GM21528 (cell line): ENCODE data around the gene CHAT.

Experiments used
- ATAC-seq: cut with Tn5 transposase; IDR thresholded peaks from one replicate; pipeline ENCODE4 v1.9.1; 2021; ENCODE audit warnings: mild to moderate bottlenecking, moderate library complexity; ENCODE audit not compliant: unreplicated experiment, low FRiP score

Gene CHAT

DNA sequence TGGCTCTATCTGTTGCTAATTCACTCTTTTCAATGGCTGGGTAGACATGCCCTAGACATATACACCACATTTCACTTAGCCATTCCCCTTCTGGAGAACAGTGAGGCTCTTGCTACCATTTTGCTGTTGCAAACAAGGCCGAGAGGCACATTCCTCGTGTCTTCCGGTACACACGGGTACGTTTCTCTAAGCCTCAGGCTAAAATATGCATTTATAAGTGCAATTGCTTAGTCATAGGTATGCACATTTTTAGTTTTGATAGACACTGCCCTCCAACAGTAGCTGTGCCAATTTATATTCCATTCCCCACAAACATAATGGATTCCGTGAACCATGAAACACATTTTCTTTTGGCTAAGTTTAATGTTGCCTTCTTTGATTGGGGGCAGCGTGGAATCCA lies 13.2 kb downstream of the CHAT start:
- ATAC-seq, result no peak

DNA sequence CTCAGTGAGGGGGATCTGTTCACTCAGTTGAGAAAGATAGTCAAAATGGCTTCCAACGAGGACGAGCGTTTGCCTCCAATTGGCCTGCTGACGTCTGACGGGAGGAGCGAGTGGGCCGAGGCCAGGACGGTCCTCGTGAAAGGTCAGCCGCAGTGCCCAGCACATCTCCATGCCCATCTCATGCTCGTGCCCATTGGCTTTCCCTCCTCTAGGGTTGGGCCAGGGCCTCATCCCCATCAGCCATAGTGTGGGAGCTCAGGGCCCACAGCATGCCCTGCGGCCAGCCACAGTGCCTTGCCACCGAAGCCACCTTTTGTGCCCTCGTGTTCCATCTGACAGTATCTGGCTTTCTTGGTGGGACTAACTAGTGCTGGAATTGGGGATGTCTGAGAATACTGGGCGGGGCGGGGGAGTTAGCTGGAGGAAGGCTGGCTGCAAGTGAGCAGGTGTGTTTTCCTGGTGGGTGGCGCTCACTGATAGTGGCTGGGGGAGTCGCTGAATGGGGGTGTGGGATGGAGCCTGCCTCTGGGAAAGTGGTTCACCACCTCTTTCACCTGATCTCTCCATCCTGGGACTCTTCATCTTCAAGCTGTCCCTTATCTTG lies 13.9 kb downstream of the CHAT start:
- ATAC-seq, result no peak

DNA sequence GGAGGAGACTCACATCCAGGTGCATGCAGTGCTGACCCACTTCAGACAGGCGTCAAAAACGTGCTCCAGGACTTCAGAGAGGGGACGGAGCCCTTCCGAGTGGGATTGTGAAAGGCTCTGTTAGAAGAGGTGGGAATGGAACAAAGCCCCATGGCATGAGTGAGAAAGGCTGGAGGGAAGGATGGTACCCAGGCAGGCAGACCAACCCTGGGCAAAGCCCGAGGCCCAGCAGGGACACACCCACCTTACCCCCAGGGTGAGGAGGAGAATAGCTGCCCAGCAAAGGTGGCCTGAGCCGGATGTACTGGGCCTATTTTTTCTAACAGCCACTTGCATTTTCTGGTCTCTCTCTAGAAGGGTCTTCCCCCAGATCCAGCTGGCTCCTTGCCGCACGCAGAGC lies 14.8 kb downstream of the CHAT start:
- no peak for ATAC-seq

DNA sequence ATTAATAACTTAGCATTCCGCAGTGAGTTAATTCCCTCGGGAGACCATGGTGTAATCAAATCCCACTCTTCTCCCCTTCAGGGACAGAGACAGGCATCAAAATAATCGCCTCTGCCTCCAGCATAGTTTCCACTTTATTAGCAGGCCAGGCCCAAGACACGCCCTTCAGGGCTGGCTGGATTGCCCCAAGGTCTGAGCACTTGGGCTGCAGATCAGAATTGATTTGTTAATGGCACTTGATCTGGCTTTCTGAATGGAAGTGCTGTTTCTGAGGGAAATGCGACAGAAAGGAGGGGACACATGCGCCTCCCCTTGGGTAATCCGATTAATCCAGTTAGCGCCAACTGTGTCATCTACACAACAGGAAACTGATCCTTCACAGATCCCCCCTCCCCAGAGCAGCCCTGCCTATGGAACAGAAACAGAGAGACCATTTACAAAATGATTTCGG lies 15.6 kb downstream of the CHAT start:
- no peak for ATAC-seq

DNA sequence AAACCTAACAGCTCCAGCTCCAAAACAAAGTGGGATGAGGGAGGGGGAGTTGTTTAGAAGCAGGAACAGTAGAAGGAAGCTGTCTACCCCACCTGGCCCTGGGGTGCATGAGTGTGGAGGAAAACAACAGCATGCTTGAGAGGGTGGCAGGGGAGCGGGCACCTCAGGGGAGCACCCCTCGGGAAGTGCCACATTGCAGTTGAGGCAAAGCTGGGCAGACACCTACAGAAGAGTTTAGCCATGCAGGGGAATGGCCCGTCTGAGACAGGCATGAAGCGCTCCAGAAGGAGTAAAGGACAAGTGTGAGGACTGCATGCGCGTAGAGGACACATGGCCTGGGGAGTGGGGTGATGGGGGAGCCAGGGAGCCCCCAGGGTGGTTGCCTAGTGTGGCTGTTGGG lies 18.1 kb downstream of the CHAT start:
- no peak for ATAC-seq

DNA sequence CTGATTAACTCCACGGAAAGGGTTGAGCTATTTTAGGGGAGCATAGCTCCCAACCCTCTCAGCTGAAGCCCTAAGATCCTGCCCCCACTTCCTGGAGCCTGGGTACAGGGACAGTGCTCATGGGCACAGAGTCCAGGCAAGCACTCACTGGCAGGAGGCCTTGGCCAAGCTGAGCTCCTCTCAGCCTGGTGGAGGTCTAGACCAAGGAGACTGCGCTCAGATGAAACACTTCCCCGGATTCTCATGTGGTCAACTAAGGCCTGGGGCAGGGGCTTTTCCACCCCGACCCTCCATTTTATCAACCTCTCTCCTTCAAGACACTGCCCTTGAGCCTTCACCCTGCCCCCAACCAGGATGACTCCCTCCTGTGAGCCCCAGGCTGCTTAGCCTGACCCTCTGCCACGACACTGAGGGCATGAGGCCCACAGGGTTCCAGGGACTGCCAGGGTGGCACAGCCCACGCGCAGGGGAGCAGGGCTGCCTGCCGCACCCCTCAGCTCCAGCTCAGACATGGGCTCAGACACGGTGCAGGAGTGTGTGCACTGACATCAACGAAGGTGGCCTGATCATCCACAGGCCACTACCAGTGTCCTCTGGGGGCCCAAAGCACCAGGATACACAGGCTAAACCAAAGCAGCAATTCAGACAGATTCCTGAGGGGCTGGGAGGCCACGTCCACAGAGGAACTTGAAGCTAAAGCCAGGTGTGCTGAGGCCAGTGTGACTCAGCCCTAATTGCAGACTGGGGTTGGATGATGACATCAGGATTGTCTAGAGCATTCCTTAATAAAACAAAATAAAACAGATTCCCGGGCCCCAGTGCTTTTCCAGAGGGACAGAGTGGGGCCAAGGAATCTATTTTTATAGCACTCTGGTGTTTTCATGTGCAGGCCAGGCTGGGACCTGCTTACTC lies 18.8 kb downstream of the CHAT start:
- no peak for ATAC-seq

DNA sequence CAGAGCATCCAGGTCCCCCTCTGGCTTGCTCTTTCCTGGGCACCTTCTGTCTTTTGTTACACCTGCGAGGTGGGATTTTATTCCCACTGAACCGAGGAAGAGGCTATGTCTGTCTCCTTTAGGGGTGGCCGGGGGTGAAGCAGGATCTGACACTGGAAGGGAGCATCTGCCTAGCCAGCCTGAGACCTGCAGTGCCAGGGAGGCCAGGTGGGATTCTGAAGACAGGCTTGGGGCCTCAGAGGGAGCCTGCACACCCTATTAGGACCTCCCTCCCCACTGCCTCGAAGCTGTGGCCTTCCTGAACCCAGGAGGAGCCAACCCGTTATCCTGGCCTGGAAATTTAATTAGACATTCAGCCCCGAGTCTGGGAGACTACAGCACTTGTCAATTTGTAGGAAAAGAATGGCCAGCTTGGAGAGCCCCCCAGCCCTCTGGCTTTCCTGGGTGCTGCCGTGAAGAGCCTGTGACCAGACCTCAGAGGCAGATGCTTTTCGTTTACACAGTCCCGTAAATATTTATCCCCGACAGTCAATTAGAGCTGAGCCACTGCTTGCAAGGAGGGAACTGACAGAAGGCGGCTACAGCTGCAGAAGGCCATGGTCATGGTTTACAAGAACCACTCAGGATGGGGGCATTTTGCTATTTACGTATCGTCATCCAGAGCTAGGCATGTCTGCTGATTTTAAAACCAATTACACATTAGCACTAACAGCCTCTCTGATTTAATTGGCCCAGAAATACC lies 19.7 kb downstream of the CHAT start:
- ATAC-seq, result no peak

DNA sequence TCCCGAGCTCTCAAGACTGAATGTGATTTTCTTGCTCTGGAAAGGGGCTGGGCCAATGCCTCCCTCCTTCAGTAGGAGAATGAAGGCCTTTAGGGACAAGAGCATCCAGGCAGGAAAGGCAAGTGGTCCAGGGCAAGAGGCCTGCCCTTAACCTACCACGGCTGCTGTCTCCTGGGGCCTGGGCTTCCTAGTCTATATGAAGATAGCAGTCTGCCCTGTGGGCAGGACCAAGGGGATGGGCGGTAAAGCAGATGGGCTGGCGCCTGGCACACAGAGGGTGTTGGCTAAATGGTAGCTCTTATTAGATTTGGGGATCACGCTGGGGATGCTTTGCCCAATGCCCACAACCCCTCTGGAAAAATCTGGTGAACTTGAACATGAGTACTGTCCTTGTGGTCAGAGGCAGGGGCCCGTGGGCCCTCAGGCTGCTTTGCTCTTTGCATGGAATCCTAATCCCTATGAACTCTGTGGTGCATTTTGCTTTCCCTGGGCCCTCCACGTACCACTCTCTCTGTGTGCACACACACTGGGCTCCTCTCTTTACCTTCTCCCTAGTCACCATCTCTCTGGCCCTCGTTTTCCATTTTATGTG lies 20.3 kb downstream of the CHAT start:
- ATAC-seq, result no peak

DNA sequence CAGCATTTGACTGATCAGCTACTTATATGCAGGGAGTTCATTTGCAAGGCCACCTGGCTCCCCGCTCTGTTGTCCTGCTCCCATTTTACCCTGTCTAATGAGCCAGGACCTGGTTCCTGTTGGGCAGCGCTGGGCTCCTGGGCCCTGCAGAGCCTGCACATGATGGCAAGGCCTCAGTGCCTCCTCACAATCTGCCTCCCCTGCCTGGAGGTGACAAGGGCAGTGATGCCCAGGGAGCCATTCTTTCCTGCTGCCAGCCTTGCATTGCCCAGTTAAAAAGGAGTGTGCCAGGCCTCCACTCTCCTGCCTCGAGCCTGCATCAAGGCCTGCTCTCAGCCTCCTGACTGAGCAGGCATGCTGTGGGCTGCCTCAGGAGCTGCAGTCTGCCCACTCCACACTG lies 28.5 kb downstream of the CHAT start:
- no peak for ATAC-seq

DNA sequence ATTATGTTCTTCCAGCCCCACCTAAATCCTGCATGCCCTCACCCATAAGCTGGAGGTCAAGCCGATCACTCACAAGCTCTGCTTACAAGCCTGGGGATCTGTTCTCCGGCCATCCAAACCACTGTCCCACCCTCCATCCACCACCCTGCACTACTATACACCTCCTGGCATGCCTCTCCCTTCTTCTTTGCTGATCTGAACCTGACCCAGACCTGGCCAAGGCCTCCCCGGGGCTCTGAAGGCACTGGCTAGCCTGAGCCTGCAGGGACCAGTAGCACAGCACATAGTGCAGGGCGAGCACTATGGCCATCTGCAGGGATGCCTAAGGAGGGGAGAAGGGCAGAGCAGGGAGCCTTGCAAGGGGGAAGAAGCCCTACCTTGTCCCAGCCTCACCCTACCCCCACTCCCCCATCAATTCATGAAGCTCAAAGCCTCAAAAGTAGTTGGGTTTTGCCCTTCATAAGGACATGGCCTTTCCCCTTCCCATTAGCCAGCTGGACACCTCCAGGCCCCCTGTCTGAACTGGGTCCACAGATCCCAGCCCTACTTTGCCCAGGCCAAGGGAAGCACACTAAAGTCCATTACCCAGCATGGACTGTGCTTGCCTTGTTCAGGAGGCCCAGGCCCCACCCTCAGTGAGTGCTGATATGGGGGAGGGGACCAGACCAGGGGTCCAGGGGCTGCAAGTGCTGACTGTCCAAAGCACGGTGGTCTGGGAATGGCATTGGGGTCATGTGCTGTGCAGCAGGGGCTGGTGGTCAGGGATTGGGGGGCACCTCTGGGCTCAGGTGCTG lies 29.6 kb downstream of the CHAT start:
- ATAC-seq, result no peak

DNA sequence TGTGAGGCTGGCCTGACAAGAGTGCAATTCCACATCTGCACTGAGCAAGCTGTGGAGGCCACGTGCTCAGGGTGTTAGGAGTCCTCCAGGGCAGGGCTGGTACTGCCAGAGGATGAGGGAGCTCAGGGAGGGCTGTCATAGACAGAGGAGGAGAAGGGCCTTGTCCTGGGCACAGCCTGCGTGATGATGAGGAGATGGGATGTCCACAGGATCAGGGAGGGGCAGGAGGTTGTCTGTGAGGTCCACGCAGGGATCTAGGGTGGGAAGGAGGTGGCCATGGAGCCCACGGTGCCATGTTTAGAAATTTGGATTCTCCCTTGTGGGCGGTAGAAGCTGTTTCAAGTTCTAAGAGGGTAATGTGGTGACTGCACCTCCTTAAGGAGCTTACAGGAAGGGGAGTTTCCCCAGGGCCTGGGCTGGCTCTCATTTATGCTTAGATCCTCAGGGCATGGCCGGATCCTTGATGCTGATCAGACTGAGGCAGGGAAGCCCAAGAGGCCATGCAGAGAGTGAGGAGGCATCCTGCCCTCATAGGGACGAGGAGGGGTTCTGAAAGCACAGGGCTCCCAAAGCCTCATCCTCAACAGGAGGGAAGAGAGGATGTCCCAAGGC lies 30.3 kb downstream of the CHAT start:
- no peak for ATAC-seq

DNA sequence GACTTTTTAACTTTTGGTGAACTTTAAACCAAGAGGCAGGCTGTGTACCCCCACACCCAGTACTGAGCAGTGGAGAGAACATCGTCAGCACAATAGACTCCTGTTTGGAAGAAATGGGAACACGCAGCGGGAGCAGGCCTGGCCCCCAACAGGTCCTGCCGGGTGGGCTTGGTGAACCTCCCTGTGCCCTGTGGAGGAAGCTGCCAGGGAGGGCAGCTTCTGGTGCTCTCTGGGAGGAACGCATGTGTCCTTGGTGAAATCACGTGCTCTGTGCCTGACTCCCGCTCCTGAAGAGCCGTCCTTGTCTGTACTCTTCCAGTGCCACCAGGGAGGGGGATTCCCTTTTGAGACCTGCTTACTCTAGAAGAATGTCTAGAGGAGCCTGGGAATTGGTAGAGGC lies 31.6 kb downstream of the CHAT start:
- no peak for ATAC-seq

DNA sequence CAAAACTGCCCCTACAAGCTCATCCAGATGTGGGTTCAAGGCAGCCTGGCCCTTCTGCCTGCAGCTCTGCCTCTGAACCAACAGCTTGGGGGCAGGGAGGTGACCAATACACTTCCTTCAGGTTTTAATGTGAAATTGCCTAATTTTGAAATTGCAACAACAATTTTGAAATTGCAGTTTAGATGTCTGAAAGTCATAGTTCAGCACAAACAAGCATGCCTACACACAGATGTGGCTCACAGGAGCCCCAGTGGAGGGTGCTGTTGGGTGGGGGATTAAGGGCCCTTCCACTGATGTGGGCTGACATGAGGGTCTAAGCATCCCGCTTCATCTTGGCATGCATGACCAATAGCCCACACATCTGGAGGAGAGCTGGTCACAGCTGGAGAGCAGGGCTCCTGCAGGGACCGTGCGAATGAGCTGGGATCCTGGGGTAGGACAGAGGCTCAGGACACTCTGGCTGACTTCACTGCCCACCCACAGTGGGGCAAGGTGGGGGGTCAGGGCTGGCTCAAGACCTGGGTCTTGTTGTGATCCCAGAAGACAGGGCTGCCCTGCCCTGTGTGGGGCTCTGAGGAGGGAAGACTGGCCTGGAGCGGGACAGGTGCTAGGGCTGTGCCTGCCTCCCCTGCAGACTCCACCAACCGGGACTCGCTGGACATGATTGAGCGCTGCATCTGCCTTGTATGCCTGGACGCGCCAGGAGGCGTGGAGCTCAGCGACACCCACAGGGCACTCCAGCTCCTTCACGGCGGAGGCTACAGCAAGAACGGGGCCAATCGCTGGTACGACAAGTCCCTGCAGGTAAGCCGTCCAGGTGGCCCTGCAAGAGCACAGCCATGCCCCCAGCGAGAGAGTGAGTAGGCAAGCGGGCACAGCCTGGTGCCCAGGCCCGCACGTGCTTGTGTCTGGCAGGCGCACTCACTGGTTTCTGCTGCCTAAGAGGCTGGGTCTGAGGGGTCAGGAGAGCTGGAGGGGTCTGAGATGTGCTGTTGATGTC lies 32.3 kb downstream of the CHAT start:
- no peak for ATAC-seq

DNA sequence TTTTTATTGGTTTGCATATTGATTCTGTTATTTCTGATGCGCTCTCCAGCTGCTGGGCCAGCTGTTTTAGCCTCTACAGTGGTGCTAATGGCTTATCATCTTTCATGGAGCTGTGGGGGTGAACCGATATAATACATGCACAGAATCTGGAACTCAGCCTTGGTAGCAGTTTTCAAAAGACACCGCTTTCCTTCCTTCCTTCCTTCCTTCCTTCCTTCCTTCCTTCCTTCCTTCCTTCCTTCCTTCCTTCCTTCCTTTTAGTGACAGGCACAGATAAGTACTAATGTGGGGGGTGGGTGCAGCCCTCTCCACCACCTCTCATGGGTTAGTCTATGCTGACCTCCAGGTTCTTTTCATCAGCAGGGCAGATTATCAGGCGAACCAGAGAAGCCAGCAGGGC lies 33.7 kb downstream of the CHAT start:
- no peak for ATAC-seq

DNA sequence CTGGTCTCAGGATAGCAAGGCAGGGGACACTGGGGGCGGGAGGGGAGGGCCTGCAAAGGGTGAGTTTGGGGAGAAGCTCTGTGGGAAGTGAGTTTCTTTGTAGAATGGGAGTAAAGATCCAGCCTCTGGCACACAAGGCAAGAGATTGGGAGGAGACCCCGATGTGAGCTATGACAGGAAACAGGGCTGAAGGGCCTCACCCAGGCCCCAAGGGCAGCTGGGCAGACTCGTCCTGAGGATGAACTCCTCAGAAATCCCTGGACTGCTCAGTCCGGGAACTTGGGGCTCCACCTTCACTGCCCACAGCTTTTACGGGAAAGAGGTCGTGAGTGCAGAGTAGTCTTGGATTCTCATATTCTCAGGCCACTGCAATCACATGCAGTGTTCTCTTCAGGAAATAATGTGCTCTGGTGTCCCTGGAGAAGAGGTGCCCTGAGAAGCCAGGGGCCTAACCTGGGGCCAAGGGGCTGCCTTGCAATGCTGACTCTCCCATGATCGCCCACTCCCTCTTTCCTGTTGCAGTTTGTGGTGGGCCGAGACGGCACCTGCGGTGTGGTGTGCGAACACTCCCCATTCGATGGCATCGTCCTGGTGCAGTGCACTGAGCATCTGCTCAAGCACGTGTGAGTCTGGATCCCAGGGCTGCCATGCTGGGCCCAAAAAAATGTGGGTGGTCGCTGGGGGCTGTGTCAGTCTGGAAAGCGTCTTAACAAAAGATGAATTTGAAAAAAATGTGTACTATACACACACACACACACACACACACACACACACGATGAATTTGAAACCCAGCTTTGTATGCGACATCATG lies 34.4 kb downstream of the CHAT start:
- ATAC-seq, result no peak

DNA sequence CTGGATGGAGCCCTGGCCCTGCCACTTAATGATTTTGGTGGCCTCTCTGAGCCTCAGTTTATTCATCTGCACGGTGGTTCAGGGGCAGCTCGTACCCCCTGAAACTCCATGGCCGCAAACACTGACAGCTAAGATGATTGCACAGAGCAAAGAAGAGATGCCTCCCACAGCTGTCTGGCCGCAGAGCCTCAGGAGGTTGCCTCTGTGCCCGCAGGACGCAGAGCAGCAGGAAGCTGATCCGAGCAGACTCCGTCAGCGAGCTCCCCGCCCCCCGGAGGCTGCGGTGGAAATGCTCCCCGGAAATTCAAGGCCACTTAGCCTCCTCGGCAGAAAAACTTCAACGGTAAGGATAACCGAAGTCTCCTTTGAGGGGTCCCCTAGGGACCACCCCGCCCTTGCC lies 35.5 kb downstream of the CHAT start:
- no peak for ATAC-seq

DNA sequence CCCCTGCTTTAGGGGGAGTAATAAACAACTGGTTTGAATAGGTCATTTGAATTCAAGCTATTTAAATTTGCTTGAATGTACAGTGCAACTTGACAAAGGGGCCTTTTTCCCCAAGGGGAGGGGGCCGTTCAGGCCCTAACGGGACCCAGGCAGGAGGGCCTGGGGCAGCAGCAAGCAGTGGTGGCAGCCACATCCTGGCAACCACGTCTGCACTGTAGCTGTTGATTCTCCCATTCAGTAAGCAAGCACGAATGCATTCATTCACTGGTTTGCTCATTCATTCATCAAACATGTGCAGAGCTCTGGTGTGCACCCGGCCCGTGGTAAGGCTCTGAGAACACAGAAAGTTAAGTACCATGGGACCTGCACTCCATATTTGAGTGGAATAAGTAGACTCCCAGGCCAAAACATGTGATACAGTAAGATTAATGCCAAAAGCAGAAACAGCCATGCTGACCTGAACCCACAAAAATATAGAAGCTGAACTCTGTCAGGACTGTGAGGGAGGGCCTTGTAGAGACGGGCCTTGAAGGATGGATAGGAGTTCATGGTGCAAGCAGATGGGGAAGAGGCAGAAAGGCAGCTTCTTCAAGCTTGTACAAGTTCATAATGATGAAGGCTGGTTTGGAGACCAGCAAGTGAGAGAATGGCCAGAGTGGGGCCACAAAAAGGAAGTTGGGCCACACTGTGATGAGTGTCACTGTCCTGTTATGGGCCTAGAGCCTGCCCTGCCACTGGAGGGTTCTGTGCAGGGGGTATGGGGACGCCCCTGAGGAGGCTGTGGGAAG lies 36.3 kb downstream of the CHAT start:
- no peak for ATAC-seq
